Activated T-cell treated with anti-CD3 and anti-CD28 coated beads, Interleukin-2, amount 50 U/mL, for 72 hours (primary cell): Measurements from ENCODE around the gene RAD23A. TPM values are rescaled to one million over a fixed set of nuclear protein-coding genes. Genes with fewer than 3 reads are reported as not detected.

ENCODE experiments used
- ATAC-seq, 2 donors: fragments of 150-1000 bp; cut with Tn5 transposase; replicated peaks in 1 of 2; 2 replicates each; pipeline ENCODE4 v1.10.0; 2021; ENCODE audit warnings: moderate library complexity in 2 of 2, mild to moderate bottlenecking in 1 of 2
- DNase-seq, 2 donors: peaks; one replicate each; pipeline ENCODE4 v3.0.0; 2021 to 2022; ENCODE audit warnings: mixed read lengths in 1 of 2
- H3K27ac Mint-ChIP-seq: one replicate; pipeline ENCODE4 v1.8.0; 2022; ENCODE audit warnings: mild to moderate bottlenecking, moderate library complexity, mixed read lengths
- H3K27me3 Mint-ChIP-seq: one replicate; pipeline ENCODE4 v1.8.0; 2022; ENCODE audit warnings: low read depth, mixed read lengths
- H3K36me3 Mint-ChIP-seq, 2 donors: one replicate each; pipeline ENCODE4 v1.8.0; 2022; ENCODE audit warnings: mixed read lengths in 2 of 2, mild to moderate bottlenecking in 1 of 2; ENCODE audit not compliant: insufficient read depth in 2 of 2
- H3K4me1 Mint-ChIP-seq: one replicate; pipeline ENCODE4 v1.8.0; 2022; ENCODE audit warnings: low read depth, mixed read lengths
- H3K4me3 Mint-ChIP-seq, 2 donors: one replicate each; pipeline ENCODE4 v1.8.0; 2022; ENCODE audit warnings: mild to moderate bottlenecking in 2 of 2, mixed read lengths in 2 of 2, moderate library complexity in 2 of 2
- H3K9me3 Mint-ChIP-seq, 2 donors: one replicate each; pipeline ENCODE4 v1.8.0; 2022; ENCODE audit warnings: mixed read lengths in 2 of 2
- total RNA-seq, 2 donors: library from RNA; stranded (reverse); gene quantifications; one replicate each; pipeline ENCODE4 v1.2.3, GENCODE V29; 2022

Gene RAD23A
- total RNA-seq, 2 donors from 2014 or later, result 159 to 189 TPM

DNA sequence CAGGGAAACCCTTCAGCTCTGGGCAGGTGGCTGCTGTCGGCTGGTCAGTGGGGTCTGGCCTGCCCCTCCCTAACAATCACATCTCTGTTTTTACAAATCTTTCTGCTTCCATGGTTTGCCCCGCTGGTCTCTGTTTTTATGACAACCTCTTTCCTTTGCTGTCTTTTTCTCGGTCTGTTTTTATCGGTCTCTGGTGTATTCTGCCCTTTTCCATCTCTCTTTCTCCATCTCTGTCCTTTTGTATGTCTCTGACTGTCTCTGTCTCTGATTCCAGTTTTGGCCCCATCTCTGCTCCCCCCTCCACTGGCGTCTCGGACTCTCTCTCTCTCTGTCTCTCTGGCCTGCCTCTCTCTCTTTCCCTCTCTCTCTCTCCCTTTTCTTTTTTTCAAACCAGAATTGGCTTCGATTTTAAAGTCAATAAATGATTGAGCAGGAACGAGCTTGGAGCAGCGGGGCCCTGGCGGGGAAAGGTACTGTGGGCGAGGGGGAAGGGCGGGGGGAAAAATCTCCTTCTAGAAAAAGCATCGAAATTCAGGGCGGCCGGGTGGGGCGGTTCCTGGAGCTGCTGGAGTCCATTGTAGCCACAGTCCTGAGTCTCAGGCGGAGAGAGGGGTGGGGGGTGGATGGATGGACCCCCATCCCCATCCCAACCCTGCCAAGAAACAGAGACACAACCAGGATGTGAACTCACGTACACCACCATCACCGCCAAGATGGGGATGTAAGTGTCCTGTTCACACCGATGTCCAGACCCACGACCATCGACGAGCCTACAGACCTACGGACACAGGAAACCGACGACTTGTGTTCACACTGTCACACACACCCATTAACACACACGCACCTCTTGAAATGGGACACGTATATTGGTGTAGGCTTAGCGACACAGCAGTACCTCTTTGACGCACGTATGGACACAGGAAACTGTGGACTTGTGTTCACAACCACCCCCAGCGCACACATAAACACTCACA lies 52.6 kb downstream of the RAD23A start:
- Mint-ChIP-seq H3K27ac (no peak overlapping the region), H3K9me3 (no peaks in the 10 kb centered on the region), H3K27me3 (peaks cover 14% of the 10 kb centered on the region), H3K36me3 (peaks cover 0 to 4% of the 10 kb centered on the region in 2 donors), H3K4me3 (peak overlapping the region in 1 of 2 donors; percentile 19), H3K4me1 (peaks cover 7% of the 10 kb centered on the region)
- no peak for DNase-seq
- ATAC-seq, result no peak

DNA sequence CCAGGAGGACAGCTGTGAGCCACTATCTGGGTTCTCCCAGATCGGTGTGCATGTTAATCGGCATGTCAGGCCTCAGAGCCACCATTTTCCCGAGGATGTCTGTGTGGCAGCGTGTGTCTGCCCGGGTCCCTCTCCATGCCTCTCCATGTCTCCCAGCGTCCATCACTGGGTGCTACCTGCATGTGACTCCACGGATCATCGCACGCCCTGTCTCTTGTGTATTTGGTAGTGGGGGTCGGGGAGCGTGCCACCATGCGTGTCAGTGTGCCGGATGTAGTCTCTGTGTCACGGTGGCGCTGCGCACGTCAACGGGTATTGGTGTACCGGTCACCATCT lies 55.5 kb downstream of the RAD23A start:
- no peaks in the 10 kb centered on the region for H3K4me1 Mint-ChIP-seq
- no peaks in the 10 kb centered on the region for H3K36me3 Mint-ChIP-seq
- no peak overlapping the region for H3K27ac Mint-ChIP-seq
- H3K27me3 Mint-ChIP-seq, result no peaks in the 10 kb centered on the region
- no peak for ATAC-seq
- DNase-seq, result no peak
- H3K9me3 Mint-ChIP-seq, result no peaks in the 10 kb centered on the region
- H3K4me3 Mint-ChIP-seq, result no peak overlapping the region

DNA sequence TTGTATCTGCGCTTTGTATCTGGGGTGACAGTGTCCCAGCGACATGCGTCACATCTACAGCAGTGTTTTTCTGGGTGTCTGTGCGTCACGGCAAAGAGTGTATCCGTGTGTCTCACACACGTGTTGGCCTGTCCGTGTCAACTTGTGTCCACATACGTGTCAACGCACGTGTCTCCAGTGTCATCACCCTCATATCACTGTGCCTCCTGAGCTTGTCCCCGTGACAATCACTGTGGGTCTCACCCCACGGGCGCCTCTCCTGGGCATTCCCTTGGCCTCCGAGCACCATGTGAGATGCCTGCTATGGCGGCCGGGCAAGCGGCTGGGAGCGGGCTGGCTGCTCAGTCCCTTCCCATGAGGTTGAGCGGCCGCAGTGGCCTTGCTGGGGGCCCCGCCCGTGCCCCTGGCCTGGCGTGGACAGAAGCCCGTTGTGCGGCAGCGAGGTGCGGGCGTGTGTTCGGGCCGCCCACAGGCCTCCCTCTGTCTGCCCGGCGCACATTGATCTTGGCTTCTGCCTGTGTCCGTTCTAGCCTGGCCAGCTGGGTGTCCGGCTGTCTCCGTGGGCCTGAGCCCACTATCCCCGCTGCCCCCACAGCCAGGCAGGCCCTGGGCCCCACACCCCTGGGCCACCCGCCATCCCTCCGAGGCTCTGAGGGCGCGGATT lies 56.0 kb downstream of the RAD23A start:
- no peaks in the 10 kb centered on the region for H3K27me3 Mint-ChIP-seq
- ATAC-seq, result no peak
- H3K36me3 Mint-ChIP-seq, result no peaks in the 10 kb centered on the region
- no peak for DNase-seq
- H3K27ac Mint-ChIP-seq, result no peak overlapping the region
- no peaks in the 10 kb centered on the region for H3K9me3 Mint-ChIP-seq
- no peak overlapping the region for H3K4me3 Mint-ChIP-seq
- H3K4me1 Mint-ChIP-seq, result no peaks in the 10 kb centered on the region

DNA sequence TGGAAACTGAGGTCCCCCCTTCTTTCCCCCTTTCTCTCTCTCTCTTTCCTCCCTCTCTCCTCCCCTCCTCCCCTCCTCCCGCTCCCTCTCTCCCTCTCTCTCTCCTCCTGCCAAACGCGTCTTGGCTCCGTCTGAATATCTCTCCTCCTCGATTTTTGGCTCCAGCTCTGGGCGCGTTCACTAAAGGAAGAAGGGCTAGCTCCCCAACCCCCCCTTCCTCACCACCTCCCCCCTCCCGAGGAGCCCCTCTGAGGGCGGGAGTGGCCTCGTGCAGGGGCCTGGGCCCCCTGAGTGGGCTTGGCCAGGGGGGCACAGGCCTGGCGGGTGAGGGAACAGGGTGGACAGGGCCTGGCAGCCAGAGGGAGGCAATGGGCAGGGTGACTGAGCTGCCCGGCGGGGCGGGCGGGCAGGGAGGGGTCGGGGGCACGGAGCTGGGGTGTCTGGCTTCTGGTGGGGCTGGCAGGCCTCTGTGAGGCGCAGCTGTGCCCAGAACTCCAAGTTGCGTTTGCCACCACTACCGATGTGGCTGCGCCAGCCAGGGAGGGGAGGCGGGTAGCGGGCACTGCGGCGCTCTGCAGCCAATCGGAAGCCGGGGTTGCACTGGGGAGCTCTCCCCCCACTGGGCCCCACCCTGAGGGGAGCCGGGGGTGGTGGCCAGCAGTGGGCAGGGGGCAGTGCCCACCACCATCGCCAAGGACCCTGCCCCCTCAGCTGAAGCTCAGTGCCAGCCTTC lies 56.7 kb downstream of the RAD23A start:
- no peak overlapping the region for H3K27ac Mint-ChIP-seq
- ATAC-seq, result no peak
- H3K27me3 Mint-ChIP-seq, result no peaks in the 10 kb centered on the region

DNA sequence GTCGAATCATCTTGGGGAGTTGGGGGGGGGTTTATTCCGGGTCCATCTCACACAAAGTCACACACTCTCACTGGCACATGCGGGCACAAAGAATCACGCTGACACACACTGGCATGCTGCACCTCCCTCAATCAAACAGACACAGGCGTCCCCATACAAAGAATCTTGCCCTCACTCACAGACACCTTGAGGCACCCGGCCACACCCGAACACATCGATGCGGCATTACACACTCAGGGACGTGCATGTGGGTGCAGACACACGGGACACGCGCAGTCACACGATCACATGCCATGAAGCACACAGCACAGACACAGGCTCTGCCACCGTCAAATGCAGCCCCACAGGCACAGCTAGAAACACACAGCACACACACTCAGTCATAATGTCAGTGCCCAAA lies 57.4 kb downstream of the RAD23A start:
- no peaks in the 10 kb centered on the region for H3K36me3 Mint-ChIP-seq
- H3K27me3 Mint-ChIP-seq, result no peaks in the 10 kb centered on the region
- no peak for ATAC-seq
- no peak overlapping the region for H3K4me3 Mint-ChIP-seq
- DNase-seq, result no peak
- no peaks in the 10 kb centered on the region for H3K9me3 Mint-ChIP-seq
- H3K4me1 Mint-ChIP-seq, result no peaks in the 10 kb centered on the region
- no peak overlapping the region for H3K27ac Mint-ChIP-seq

More for the DNA sequence above, 56.7 kb downstream of the RAD23A start:
- Mint-ChIP-seq H3K4me1 (no peaks in the 10 kb centered on the region), H3K9me3 (no peaks in the 10 kb centered on the region), H3K36me3 (no peaks in the 10 kb centered on the region), H3K4me3 (no peak overlapping the region)
- no peak for DNase-seq

Other genes with a start within 250 kb of the RAD23A start
- gene FBXW9, start 249.2 kb upstream of the RAD23A start, total RNA-seq, result 1 to 10 TPM; 3.5 to 6.9 TPM
- 10 to 100 TPM; 62.6 to 73.2 TPM for gene TNPO2, start 221.9 kb upstream of the RAD23A start, total RNA-seq
- gene TRIR, start 211.2 kb upstream of the RAD23A start, total RNA-seq, result 100 to 1,000 TPM; 131 to 134 TPM
- 10 to 100 TPM; 42.6 to 43.7 TPM for gene GET3, start 208.4 kb upstream of the RAD23A start, total RNA-seq
- gene BEST2, start 194.1 kb upstream of the RAD23A start, total RNA-seq, result not detected
- 10 to 100 TPM; 38.8 to 41.0 TPM for gene HOOK2, start 170.3 kb upstream of the RAD23A start, total RNA-seq
- 100 to 1,000 TPM; 574 to 618 TPM for gene JUNB, start 154.4 kb upstream of the RAD23A start, total RNA-seq
- 100 to 1,000 TPM; 202 to 223 TPM for gene PRDX2, start 144.1 kb upstream of the RAD23A start, total RNA-seq
- gene THSD8, start 143.8 kb upstream of the RAD23A start, total RNA-seq, result 10 to 100 TPM; 23.7 to 27.1 TPM
- gene RNASEH2A, start 139.3 kb upstream of the RAD23A start, total RNA-seq, result 10 to 100 TPM; 29.6 to 31.1 TPM
- not detected for gene RTBDN, start 111.3 kb upstream of the RAD23A start, total RNA-seq
- 1 to 10 TPM; 5.8 to 6.0 TPM for gene MAST1, start 107.3 kb upstream of the RAD23A start, total RNA-seq
- 10 to 100 TPM; 34.5 to 39.1 TPM for gene DNASE2, start 64.4 kb upstream of the RAD23A start, total RNA-seq
- gene KLF1, start 58.7 kb upstream of the RAD23A start, total RNA-seq, result under 1 TPM; 0.19 to 0.58 TPM
- 10 to 100 TPM; 23.2 to 25.1 TPM for gene GCDH, start 54.7 kb upstream of the RAD23A start, total RNA-seq
- gene SYCE2, start 26.6 kb upstream of the RAD23A start, total RNA-seq, result 1 to 10 TPM; 3.1 to 4.5 TPM
- 10 to 100 TPM; 63.4 to 70.4 TPM for gene FARSA, start 12.2 kb upstream of the RAD23A start, total RNA-seq
- 100 to 1,000 TPM; 458 to 489 TPM for gene CALR, start 7.3 kb upstream of the RAD23A start, total RNA-seq
- gene GADD45GIP1, start 11.4 kb downstream of the RAD23A start, total RNA-seq, result 10 to 100 TPM; 15.9 to 16.4 TPM
- under 1 TPM; 0.12 to 0.32 TPM for gene DAND5, start 23.7 kb downstream of the RAD23A start, total RNA-seq
- 1 to 10 TPM; 2.2 to 2.8 TPM for gene NFIX, start 49.6 kb downstream of the RAD23A start, total RNA-seq
- 1 to 10 TPM; 4.8 to 6.3 TPM for gene LYL1, start 157.0 kb downstream of the RAD23A start, total RNA-seq
- 10 to 100 TPM; 41.0 to 46.0 TPM for gene TRMT1, start 170.9 kb downstream of the RAD23A start, total RNA-seq
- gene NACC1, start 172.4 kb downstream of the RAD23A start, total RNA-seq, result 10 to 100 TPM; 53.6 to 76.0 TPM
- 10 to 100 TPM; 73.9 to 89.9 TPM for gene STX10, start 204.5 kb downstream of the RAD23A start, total RNA-seq
- 100 to 1,000 TPM; 168 to 184 TPM for gene IER2, start 204.5 kb downstream of the RAD23A start, total RNA-seq